Sigmoid colon (tissue), 7 donors: ENCODE data around the gene MRPL21. TPM values are rescaled to one million over a fixed set of nuclear protein-coding genes. Genes with fewer than 3 reads are reported as not detected.
"Not testable (repeated sequence)": the region's sequence is repeated elsewhere in the genome, so short reads cannot be mapped to it uniquely, and the experiment has no call there.

Source experiments
- DNase-seq: peaks from one replicate; pipeline ENCODE4 v3.0.0-alpha.2; 2019
- H3K27ac ChIP-seq, 4 donors: fragments of 200-600 bp; sonication (generic); one replicate each; pipeline ENCODE4 v1.5.1; 2016 to 2019; ENCODE audit warnings: mild to moderate bottlenecking in 1 of 4
- H3K27me3 ChIP-seq, 3 donors: fragments of 200-600 bp; sonication (generic); one replicate each; pipeline ENCODE4 v1.5.1; 2019; ENCODE audit warnings: mild to moderate bottlenecking in 1 of 3
- H3K36me3 ChIP-seq, 4 donors: fragments of 200-600 bp; sonication (generic); one replicate each; pipeline ENCODE4 v1.5.1; 2016 to 2019
- H3K4me1 ChIP-seq, 4 donors: fragments of 200-600 bp; sonication (generic); one replicate each; pipeline ENCODE4 v1.5.1; 2017 to 2019
- H3K4me3 ChIP-seq, 4 donors: fragments of 200-600 bp; sonication (generic); one replicate each; pipeline ENCODE4 v1.5.1; 2017 to 2019; ENCODE audit warnings: mild to moderate bottlenecking in 2 of 4, moderate library complexity in 1 of 4
- H3K9me3 ChIP-seq, 4 donors: fragments of 200-600 bp in 3 of 4; sonication (generic) in 3 of 4; one replicate each; pipeline versions ENCODE4 v1.5.1 to v1.6.1; 2013 to 2019
- EP300 ChIP-seq, 4 donors: sonication (generic); formaldehyde crosslinking; IDR thresholded peaks; one replicate each; pipeline ENCODE4 v1.6.1; 2017; ENCODE audit warnings: antibody characterized with exemption in 4 of 4
- POLR2A ChIP-seq, 2 donors: fragments of 450-650 bp; IDR thresholded peaks; one replicate each; pipeline ENCODE4 v1.6.1; 2016; ENCODE audit warnings: antibody characterized with exemption in 2 of 2, mild to moderate bottlenecking in 2 of 2, moderate library complexity in 2 of 2
- POLR2AphosphoS5 ChIP-seq, 4 donors: sonication (generic); formaldehyde crosslinking; IDR thresholded peaks; one replicate each; pipeline ENCODE4 v1.6.1; 2017; ENCODE audit warnings: antibody characterized with exemption in 4 of 4
- WGBS, 2 donors: extraction: QIAGEN DNeasy Blood & Tissue Kit; methylation state at CpG; one replicate each; pipeline ENCODE4 v1.1.7; 2013; 5-methylcytosine and 5-hydroxymethylcytosine counted together
- intact Hi-C: fragments of 100-400 bp; cut with DNase I; formaldehyde crosslinking; loops from one replicate; pipeline ENCODE4 v1.15.1; 2023
- polyA plus RNA-seq, 3 donors: library from polyadenylated mRNA; stranded (reverse); fragments of 200-250 nt; gene quantifications; one replicate each; pipeline ENCODE4 v1.2.3, GENCODE V29; 2013
- total RNA-seq, 4 donors: library from RNA; depleted of rRNA; stranded (reverse); fragments of >200 nt; gene quantifications; one replicate each; pipeline ENCODE4 v1.1.0, GENCODE V29; 2016
- TF ChIP-seq, protein P1 (sequence below), 4 experiments: fragments of 450-650 bp in 3 of 4; fragments of 200-600 bp in 1 of 4; IDR thresholded peaks; one replicate each; pipeline ENCODE4 v1.5.1; 2016 to 2019; ENCODE audit warnings: antibody characterized with exemption in 4 of 4, mild to moderate bottlenecking in 3 of 4, moderate library complexity in 2 of 4
- donor health status: healthy with polysubstance abuse.
- donor health status: Bipolar disorder and iron deficiency.
- donor health status: healthy.

MRPL21 gene
- total and polyA plus RNA-seq, 7 donors: 53.7 to 134 (median 99.1) TPM

DNA sequence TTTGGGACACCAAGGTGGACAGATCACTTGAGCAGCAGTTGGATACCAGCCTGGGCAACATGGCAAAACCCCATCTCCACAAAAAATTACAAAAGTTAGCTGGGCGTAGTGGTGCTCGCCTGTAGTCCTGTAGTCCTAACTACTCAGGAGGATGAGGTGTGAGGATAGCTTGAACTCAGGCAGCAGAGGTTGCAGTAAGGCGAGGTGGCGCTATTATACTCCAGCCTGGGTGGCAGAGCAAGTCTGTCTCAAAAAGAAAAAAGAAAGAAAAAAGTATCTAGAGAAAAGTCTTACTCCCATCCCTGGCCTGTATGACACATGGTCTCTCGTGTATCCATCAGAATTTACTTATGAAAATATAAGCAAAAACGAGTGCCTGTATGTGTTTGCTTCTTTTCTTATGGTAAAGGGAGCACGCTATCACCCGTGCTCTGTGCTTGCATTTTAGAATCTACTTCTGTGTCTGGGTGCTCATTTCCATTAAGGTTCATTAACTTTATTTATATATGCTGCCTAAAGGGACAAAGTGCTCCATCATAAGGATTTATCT is 46.5 kb downstream of the MRPL21 start:
- no peaks in the 10 kb centered on the region for H3K36me3 ChIP-seq
- no peak overlapping the region for H3K4me3 ChIP-seq
- 31 to 71% methylated on average over 8 of the region's 8 CpGs for WGBS, 2 donors
- H3K27ac ChIP-seq: peak overlapping the region in 3 of 4 donors; percentile 5 to 72 (median 51)
- no peak for DNase-seq
- intact Hi-C loops: no loop called here
- H3K4me1 ChIP-seq: peaks cover 0 to 29% (median 21%) of the 10 kb centered on the region in 4 donors
- no peaks in the 10 kb centered on the region for H3K9me3 ChIP-seq
- H3K27me3 ChIP-seq: peaks cover 9 to 17% (median 16%) of the 10 kb centered on the region in 3 donors
- no peak for TF ChIP-seq POLR2AphosphoS5 (IDR thresholded peaks at IDR 0.05)
- TF ChIP-seq, protein P1, sequence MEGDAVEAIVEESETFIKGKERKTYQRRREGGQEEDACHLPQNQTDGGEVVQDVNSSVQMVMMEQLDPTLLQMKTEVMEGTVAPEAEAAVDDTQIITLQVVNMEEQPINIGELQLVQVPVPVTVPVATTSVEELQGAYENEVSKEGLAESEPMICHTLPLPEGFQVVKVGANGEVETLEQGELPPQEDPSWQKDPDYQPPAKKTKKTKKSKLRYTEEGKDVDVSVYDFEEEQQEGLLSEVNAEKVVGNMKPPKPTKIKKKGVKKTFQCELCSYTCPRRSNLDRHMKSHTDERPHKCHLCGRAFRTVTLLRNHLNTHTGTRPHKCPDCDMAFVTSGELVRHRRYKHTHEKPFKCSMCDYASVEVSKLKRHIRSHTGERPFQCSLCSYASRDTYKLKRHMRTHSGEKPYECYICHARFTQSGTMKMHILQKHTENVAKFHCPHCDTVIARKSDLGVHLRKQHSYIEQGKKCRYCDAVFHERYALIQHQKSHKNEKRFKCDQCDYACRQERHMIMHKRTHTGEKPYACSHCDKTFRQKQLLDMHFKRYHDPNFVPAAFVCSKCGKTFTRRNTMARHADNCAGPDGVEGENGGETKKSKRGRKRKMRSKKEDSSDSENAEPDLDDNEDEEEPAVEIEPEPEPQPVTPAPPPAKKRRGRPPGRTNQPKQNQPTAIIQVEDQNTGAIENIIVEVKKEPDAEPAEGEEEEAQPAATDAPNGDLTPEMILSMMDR (IDR thresholded peaks at IDR 0.05): no peak
- TF ChIP-seq EP300 (IDR thresholded peaks at IDR 0.05): no peak
- no peak for TF ChIP-seq POLR2A (IDR thresholded peaks at IDR 0.05)

DNA sequence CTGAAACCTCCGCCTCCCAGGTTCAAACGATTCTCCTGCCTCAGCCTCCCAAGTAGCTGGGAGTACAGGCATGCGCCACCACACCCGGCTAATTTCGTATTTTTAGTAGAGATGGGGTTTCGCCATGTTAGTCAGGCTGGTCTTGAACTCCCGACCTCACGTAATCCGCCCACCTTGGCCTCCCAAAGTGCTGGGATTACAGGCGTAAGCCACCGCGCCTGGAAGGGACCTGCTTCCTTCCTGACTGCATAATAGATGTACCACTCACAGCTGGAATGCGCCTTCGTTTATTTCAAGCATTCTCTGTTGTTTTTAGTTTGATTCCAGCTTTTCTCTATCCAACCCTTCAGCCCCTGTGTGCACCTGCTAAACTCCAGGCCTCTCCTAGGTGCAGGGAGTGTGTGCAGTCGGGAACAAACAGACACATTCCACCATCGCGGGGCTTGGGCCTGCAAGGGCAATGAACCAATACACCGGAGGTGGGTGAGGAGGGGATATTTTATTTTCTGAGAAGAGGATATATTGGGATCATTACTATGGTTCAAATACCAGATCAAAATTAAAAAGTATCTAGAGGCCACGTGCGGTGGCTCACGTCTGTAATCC is 47.1 kb downstream of the MRPL21 start:
- H3K4me3 ChIP-seq, H3K9me3 ChIP-seq, DNase-seq, H3K36me3 ChIP-seq, intact Hi-C loops: not testable (repeated sequence)
- 84 to 92% methylated on average over 21 of the region's 21 CpGs for WGBS, 2 donors
- Histone ChIP-seq H3K4me1 (peaks cover 0 to 29% (median 21%) of the 10 kb centered on the region in 4 donors), H3K27me3 (peaks cover 9 to 17% (median 16%) of the 10 kb centered on the region in 3 donors), H3K27ac (peak overlapping the region in 3 of 4 donors; percentile 51 to 72 (median 59))

DNA sequence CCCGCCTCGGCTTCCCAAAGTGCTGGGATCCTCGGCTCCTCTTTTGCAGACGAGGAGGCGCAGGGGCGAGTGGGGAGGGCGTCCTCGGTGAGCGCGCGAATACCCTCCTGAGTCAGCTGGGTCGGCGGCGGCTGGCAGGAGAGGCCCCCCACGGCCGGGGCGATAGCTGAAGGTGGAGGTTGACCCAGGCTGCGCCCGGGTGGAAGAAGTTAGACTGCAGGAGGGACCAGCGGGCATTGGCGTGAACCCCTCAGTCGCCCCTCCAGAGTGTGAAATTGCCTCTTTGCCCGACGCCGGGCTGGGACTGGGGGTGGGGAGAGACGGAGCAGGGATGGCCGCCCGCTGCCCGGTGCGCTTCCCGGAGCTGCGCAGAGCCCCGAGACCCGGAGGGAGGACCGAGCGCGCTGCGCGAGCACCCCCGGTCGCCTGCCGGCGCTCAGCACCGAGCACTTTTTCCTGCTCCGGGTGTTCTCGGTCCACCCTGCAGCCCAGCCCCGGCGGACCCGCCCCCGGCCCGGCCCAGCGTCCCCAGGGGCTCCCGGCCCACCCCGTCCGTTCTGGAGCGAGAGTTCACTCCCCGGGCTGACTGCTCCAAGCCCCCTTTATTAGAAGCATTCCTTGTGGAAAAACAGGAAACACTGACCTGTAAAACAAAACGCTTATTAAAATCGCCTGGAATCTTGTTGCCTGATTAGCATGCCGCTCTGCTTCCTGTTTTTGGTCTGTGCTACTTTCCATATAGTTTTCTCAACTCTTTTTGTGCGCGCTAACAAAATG is 48.2 kb downstream of the MRPL21 start:
- peak overlapping the region; percentile 27 to 49 (median 46) for H3K4me3 ChIP-seq
- 4% methylated on average over 62 of the region's 62 CpGs for WGBS, 2 donors
- no peak for DNase-seq
- intact Hi-C loops: no loop called here
- no peaks in the 10 kb centered on the region for H3K9me3 ChIP-seq
- peaks cover 9 to 17% (median 16%) of the 10 kb centered on the region in 3 donors for H3K27me3 ChIP-seq
- TF ChIP-seq EP300 (IDR thresholded peaks at IDR 0.05) (no peak), POLR2A (IDR thresholded peaks at IDR 0.05) (no peak), POLR2AphosphoS5 (IDR thresholded peaks at IDR 0.05) (no peak)
- TF ChIP-seq, protein P1 (IDR thresholded peaks at IDR 0.05): peak in 2 of 4 experiments; percentile 21 to 37
- peaks cover 0 to 29% (median 21%) of the 10 kb centered on the region in 4 donors for H3K4me1 ChIP-seq
- peak overlapping the region; percentile 45 to 72 (median 53) for H3K27ac ChIP-seq
- H3K36me3 ChIP-seq: no peaks in the 10 kb centered on the region

DNA sequence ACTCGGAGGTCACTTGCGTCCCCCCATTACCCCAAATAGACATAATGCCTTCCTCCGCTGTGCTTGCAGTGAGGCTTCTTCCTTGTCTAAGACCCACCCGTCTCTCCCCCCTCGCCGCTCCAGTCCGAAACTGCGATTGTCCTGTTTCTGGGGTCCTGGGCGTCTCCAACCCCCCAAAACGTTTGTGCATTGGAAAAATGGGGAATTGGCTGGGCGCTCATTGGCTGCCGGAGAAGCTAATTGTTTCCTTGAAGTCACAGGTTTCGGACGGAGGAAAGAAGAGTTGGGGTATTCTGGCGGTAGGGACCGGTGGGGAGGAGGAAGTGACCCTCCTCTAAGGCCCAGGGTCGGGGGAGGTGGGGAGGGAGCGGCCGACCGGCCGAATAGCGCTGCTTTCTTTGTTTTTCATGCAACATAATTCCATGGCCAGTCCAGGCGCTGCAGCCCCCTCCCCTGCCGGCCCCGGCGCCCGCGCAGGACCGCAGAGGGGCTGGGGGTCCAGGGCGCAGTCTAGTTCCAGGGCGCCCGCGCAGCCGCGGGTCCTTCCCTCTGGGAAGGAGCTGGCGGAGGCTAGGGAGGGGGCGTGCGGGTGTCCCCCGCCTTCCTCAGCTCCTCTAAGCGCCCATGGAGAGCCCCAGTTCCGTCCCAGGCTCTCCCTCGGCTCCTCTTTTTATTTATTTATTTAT is 49.2 kb downstream of the MRPL21 start:
- Histone ChIP-seq H3K9me3 (no peaks in the 10 kb centered on the region), H3K4me1 (peaks cover 0 to 29% (median 21%) of the 10 kb centered on the region in 4 donors), H3K27ac (no peak overlapping the region), H3K4me3 (peak overlapping the region in 3 of 4 donors; percentile 42 to 49 (median 49)), H3K27me3 (peaks cover 9 to 17% (median 16%) of the 10 kb centered on the region in 3 donors), H3K36me3 (no peaks in the 10 kb centered on the region)
- 19 to 34% methylated on average over 42 of the region's 42 CpGs for WGBS, 2 donors
- intact Hi-C loops: no loop called here
- TF ChIP-seq EP300 (IDR thresholded peaks at IDR 0.05) (no peak), POLR2A (IDR thresholded peaks at IDR 0.05) (no peak), POLR2AphosphoS5 (IDR thresholded peaks at IDR 0.05) (no peak)
- TF ChIP-seq, protein P1 (IDR thresholded peaks at IDR 0.05): no peak
- DNase-seq: no peak
